Measurements from ENCODE around the gene DDX10. TPM values are rescaled to one million over a fixed set of nuclear protein-coding genes. Genes with fewer than 3 reads are reported as not detected.

DDX10 gene
- total RNA-seq, 4 donors from 2014 or later: 8.8 to 27.7 (median 14.6) TPM

GRCh38 chr11:108926171-108926840 is 261.4 kb downstream of the DDX10 start:
- TF ChIP-seq CTCF (IDR thresholded peaks at IDR 0.05; ENCODE audit: low read depth): no peak

GRCh38 chr11:108926841-108927577 is 262.1 kb downstream of the DDX10 start:
- TF ChIP-seq CTCF (IDR thresholded peaks at IDR 0.05; ENCODE audit: low read depth): no peak

GRCh38 chr11:108927791-108928545 is 263.1 kb downstream of the DDX10 start:
- no peak for TF ChIP-seq CTCF (IDR thresholded peaks at IDR 0.05; ENCODE audit: low read depth)

GRCh38 chr11:108929241-108929640 is 264.4 kb downstream of the DDX10 start:
- TF ChIP-seq CTCF (IDR thresholded peaks at IDR 0.05; ENCODE audit: low read depth): no peak

GRCh38 chr11:108931168-108931567 is 266.3 kb downstream of the DDX10 start:
- TF ChIP-seq CTCF (IDR thresholded peaks at IDR 0.05; ENCODE audit: low read depth): no peak

- no peak for TF ChIP-seq CTCF (IDR thresholded peaks at IDR 0.05; ENCODE audit: low read depth)
These were observed 268.8 kb downstream of the DDX10 start for GRCh38 chr11:108933630-108934029.

- TF ChIP-seq CTCF (IDR thresholded peaks at IDR 0.05; ENCODE audit: low read depth): no peak
These were observed 269.4 kb downstream of the DDX10 start for GRCh38 chr11:108934289-108934688.
